Activated CD4-positive, alpha-beta T cell treated with anti-CD3 and anti-CD28 coated beads for 36 hours (primary cell): Measurements from ENCODE around the gene ERBB2. TPM values are rescaled to one million over a fixed set of nuclear protein-coding genes. Genes with fewer than 3 reads are reported as not detected.

ENCODE experiments used
- ATAC-seq: fragments of 200-7000 bp; cut with Tn5 transposase; one replicate; pipeline ENCODE4 v1.10.0; 2021; ENCODE audit warnings: mild to moderate bottlenecking, moderate library complexity
- CTCF ChIA-PET: fragments of 350-600 bp; sonication (Branson Sonifier 250); formaldehyde crosslinking; loops from one replicate; lab custom pipeline; 2021; ENCODE audit warnings: antibody characterized with exemption; lab: Charles Lee
- POLR2A ChIA-PET: fragments of 350-600 bp; sonication (Branson Sonifier 250); formaldehyde crosslinking; loops from one replicate; lab custom pipeline; 2021; ENCODE audit warnings: antibody characterized with exemption, inconsistent platforms; lab: Charles Lee
- DNase-seq: peaks from one replicate; pipeline ENCODE4 v3.0.0-alpha.2; 2020
- H3K27ac Mint-ChIP-seq: one replicate; pipeline ENCODE4 v1.8.0; 2021; ENCODE audit warnings: mixed read lengths
- H3K27me3 Mint-ChIP-seq: one replicate; pipeline ENCODE4 v1.8.0; 2021; ENCODE audit warnings: mixed read lengths
- H3K36me3 Mint-ChIP-seq: one replicate; pipeline ENCODE4 v1.8.0; 2021; ENCODE audit warnings: low read depth, mixed read lengths
- H3K4me1 Mint-ChIP-seq: one replicate; pipeline ENCODE4 v1.8.0; 2021; ENCODE audit warnings: mixed read lengths
- H3K4me3 Mint-ChIP-seq: one replicate; pipeline ENCODE4 v1.8.0; 2021; ENCODE audit warnings: mild to moderate bottlenecking, moderate library complexity, mixed read lengths
- H3K9me3 Mint-ChIP-seq: one replicate; pipeline ENCODE4 v1.8.0; 2021; ENCODE audit warnings: low read depth, mixed read lengths
- intact Hi-C, 2 experiments: fragments of 100-400 bp; cut with DNase I in 1 of 2; cut with micrococcal nuclease in 1 of 2; formaldehyde crosslinking; loops; one replicate each; pipeline versions ENCODE4 v1.14.2 to v1.15.1; 2022 to 2024; cut with DNase I, micrococcal nuclease
- total RNA-seq, 2 experiments: library from RNA; stranded (reverse); gene quantifications; one replicate each; pipeline ENCODE4 v1.2.3, GENCODE V29; 2021

ERBB2 gene
- total RNA-seq, 2 experiments from 2014 or later, result 5.8 to 6.0 TPM

- Mint-ChIP-seq H3K27ac (no peak overlapping the region), H3K4me1 (peaks cover 40% of the 10 kb centered on the region), H3K9me3 (no peaks in the 10 kb centered on the region), H3K27me3 (peaks cover 4% of the 10 kb centered on the region), H3K36me3 (peaks cover 2% of the 10 kb centered on the region), H3K4me3 (no peak overlapping the region)
- POLR2A ChIA-PET, result interaction anchor here (0.5 kb wide), 1 partner anchor 49 kb away, joined by 3 read pairs; no protein-coding TSS in a partner anchor
- CTCF ChIA-PET, result interaction anchor here (0.7 kb wide), 1 partner anchor 52 kb away, joined by 3 read pairs; no protein-coding TSS in a partner anchor
- intact Hi-C loops, result no loop called here
- no peak for DNase-seq
- no peak for ATAC-seq
Measured at GRCh38 chr17:39674179-39674578, 25.7 kb upstream of the ERBB2 start.

GRCh38 chr17:39674702-39675389 lies 25.0 kb upstream of the ERBB2 start:
- no peak overlapping the region for H3K27ac Mint-ChIP-seq
- H3K27me3 Mint-ChIP-seq, result peaks cover 3% of the 10 kb centered on the region
- ATAC-seq (no peak), DNase-seq (no peak)
- POLR2A ChIA-PET, result interaction anchor here (0.5 kb wide), 1 partner anchor 50 kb away, joined by 3 read pairs; no protein-coding TSS in a partner anchor
- peaks cover 5% of the 10 kb centered on the region for H3K36me3 Mint-ChIP-seq
- no peaks in the 10 kb centered on the region for H3K9me3 Mint-ChIP-seq
- intact Hi-C loops, result no loop called here
- no peak overlapping the region for H3K4me3 Mint-ChIP-seq
- CTCF ChIA-PET, result interaction anchor here (0.7 to 1.1 kb wide), 3 partner anchors 13 to 438 kb away, joined by 3 read pairs; partner anchors contain the start of gene PGAP3
- peaks cover 46% of the 10 kb centered on the region for H3K4me1 Mint-ChIP-seq

GRCh38 chr17:39675390-39676082 lies 24.3 kb upstream of the ERBB2 start:
- H3K27ac Mint-ChIP-seq, result no peak overlapping the region
- ATAC-seq, result no peak
- H3K4me3 Mint-ChIP-seq, result no peak overlapping the region

GRCh38 chr17:39676198-39676819 lies 23.6 kb upstream of the ERBB2 start:
- ChIA-PET CTCF (interaction anchor here (0.6 to 2.0 kb wide), 6 partner anchors 12 to 100 kb away, joined by 3 to 5 read pairs (median 4); partner anchors contain the start of genes MIEN1 and PGAP3), POLR2A (no interaction called here)
- H3K27ac Mint-ChIP-seq, result peak overlapping the region; percentile 78
- no peaks in the 10 kb centered on the region for H3K9me3 Mint-ChIP-seq
- DNase-seq (peak; percentile 65), ATAC-seq (peak; percentile 62)
- intact Hi-C loops, result no loop called here
- peaks cover 59% of the 10 kb centered on the region for H3K4me1 Mint-ChIP-seq
- H3K4me3 Mint-ChIP-seq, result no peak overlapping the region
- H3K36me3 Mint-ChIP-seq, result peaks cover 7% of the 10 kb centered on the region
- no peaks in the 10 kb centered on the region for H3K27me3 Mint-ChIP-seq

More at GRCh38 chr17:39675390-39676082, 24.3 kb upstream of the ERBB2 start:
- intact Hi-C loops, result no loop called here
- Mint-ChIP-seq H3K4me1 (peaks cover 53% of the 10 kb centered on the region), H3K27me3 (peaks cover 2% of the 10 kb centered on the region), H3K36me3 (peaks cover 5% of the 10 kb centered on the region), H3K9me3 (no peaks in the 10 kb centered on the region)
- CTCF ChIA-PET, result interaction anchor here (0.6 to 1.1 kb wide), 5 partner anchors 13 to 437 kb away, joined by 3 to 5 read pairs (median 3); partner anchors contain the start of genes MIEN1 and PGAP3
- POLR2A ChIA-PET, result no interaction called here
- no peak for DNase-seq

GRCh38 chr17:39677072-39677471 lies 22.8 kb upstream of the ERBB2 start:
- no peaks in the 10 kb centered on the region for H3K9me3 Mint-ChIP-seq
- ATAC-seq (no peak), DNase-seq (no peak)
- no peak overlapping the region for H3K27ac Mint-ChIP-seq
- intact Hi-C loops, result no loop called here
- H3K4me1 Mint-ChIP-seq, result peaks cover 56% of the 10 kb centered on the region
- no peak overlapping the region for H3K4me3 Mint-ChIP-seq
- peaks cover 7% of the 10 kb centered on the region for H3K36me3 Mint-ChIP-seq
- ChIA-PET CTCF (interaction anchor here (0.9 to 2.0 kb wide), 4 partner anchors 8 to 158 kb away, joined by 3 to 8 read pairs (median 4); partner anchors contain the start of gene PNMT), POLR2A (no interaction called here)
- no peaks in the 10 kb centered on the region for H3K27me3 Mint-ChIP-seq

GRCh38 chr17:39677542-39678339 lies 22.1 kb upstream of the ERBB2 start:
- H3K4me3 Mint-ChIP-seq, result no peak overlapping the region
- peaks cover 7% of the 10 kb centered on the region for H3K36me3 Mint-ChIP-seq
- DNase-seq (no peak), ATAC-seq (no peak)
- H3K27ac Mint-ChIP-seq, result peak overlapping the region; percentile 37
- intact Hi-C loops, result no loop called here
- H3K27me3 Mint-ChIP-seq, result no peaks in the 10 kb centered on the region
- POLR2A ChIA-PET, result no interaction called here
- peaks cover 56% of the 10 kb centered on the region for H3K4me1 Mint-ChIP-seq
- CTCF ChIA-PET, result interaction anchor here (0.7 to 2.0 kb wide), 8 partner anchors 9 to 157 kb away, joined by 3 to 8 read pairs (median 4); partner anchors contain the start of gene PNMT
- H3K9me3 Mint-ChIP-seq, result no peaks in the 10 kb centered on the region

- peaks cover 9% of the 10 kb centered on the region for H3K36me3 Mint-ChIP-seq
- no peaks in the 10 kb centered on the region for H3K27me3 Mint-ChIP-seq
- ChIA-PET CTCF (interaction anchor here (0.7 to 1.8 kb wide), 7 partner anchors 10 to 443 kb away, joined by 3 to 11 read pairs (median 5); partner anchors contain the start of gene PNMT), POLR2A (no interaction called here)
- no peaks in the 10 kb centered on the region for H3K9me3 Mint-ChIP-seq
- intact Hi-C loops, result no loop called here
- peak overlapping the region; percentile 90 for H3K27ac Mint-ChIP-seq
- peaks cover 56% of the 10 kb centered on the region for H3K4me1 Mint-ChIP-seq
- ATAC-seq, result peak; percentile 2
- no peak overlapping the region for H3K4me3 Mint-ChIP-seq
- DNase-seq, result no peak
Measured at GRCh38 chr17:39678340-39679116, 21.3 kb upstream of the ERBB2 start.

- ChIA-PET CTCF (interaction anchor here (0.6 to 1.8 kb wide), 9 partner anchors 8 to 444 kb away, joined by 3 to 11 read pairs (median 4); partner anchors contain the start of gene PNMT), POLR2A (no interaction called here)
- Mint-ChIP-seq H3K4me3 (no peak overlapping the region), H3K36me3 (peaks cover 9% of the 10 kb centered on the region), H3K27me3 (no peaks in the 10 kb centered on the region), H3K27ac (peak overlapping the region; percentile 90), H3K9me3 (no peaks in the 10 kb centered on the region), H3K4me1 (peaks cover 56% of the 10 kb centered on the region)
- DNase-seq (peak; percentile 55), ATAC-seq (peak; percentile 79)
- intact Hi-C loops, result no loop called here
Measured at GRCh38 chr17:39679521-39680192, 20.2 kb upstream of the ERBB2 start.

GRCh38 chr17:39683295-39683939 lies 16.4 kb upstream of the ERBB2 start:
- POLR2A ChIA-PET, result no interaction called here
- CTCF ChIA-PET, result interaction anchor here (0.6 to 0.8 kb wide), 2 partner anchors 47 to 196 kb away, joined by 3 to 4 read pairs; no protein-coding TSS in a partner anchor

More at GRCh38 chr17:39683295-39683939, 16.4 kb upstream of the ERBB2 start:
- no peak for DNase-seq
- H3K27ac Mint-ChIP-seq, result no peak overlapping the region
- no peak for ATAC-seq
- H3K9me3 Mint-ChIP-seq, result no peaks in the 10 kb centered on the region
- H3K4me3 Mint-ChIP-seq, result no peak overlapping the region
- intact Hi-C loops, result no loop called here
- H3K27me3 Mint-ChIP-seq, result no peaks in the 10 kb centered on the region
- peaks cover 12% of the 10 kb centered on the region for H3K36me3 Mint-ChIP-seq
- H3K4me1 Mint-ChIP-seq, result peaks cover 38% of the 10 kb centered on the region
